Smooth muscle cell (in vitro differentiated cells): ENCODE measurements around the gene PGAM2. TPM values are rescaled to one million over a fixed set of nuclear protein-coding genes. Genes with fewer than 3 reads are reported as not detected.

Source experiments
- DNase-seq: peaks from one replicate; lab custom pipeline; 2025; ENCODE audit not compliant: unreplicated experiment; lab: John Stamatoyannopoulos, UW
- H2AFZ ChIP-seq: fragments of 200-600 bp; sonication (generic); 2 replicates; pipeline ENCODE4 v1.6.0; 2016; ENCODE audit warnings: antibody characterized with exemption, low read depth, mild to moderate bottlenecking
- H3F3A ChIP-seq: fragments of 200-600 bp; sonication (generic); 2 replicates; pipeline ENCODE4 v1.6.0; 2017; ENCODE audit warnings: antibody characterized with exemption, low read depth
- H3K27ac ChIP-seq: fragments of 200-600 bp; sonication (generic); 2 replicates; pipeline ENCODE4 v1.5.1; 2016; ENCODE audit warnings: low read depth, mild to moderate bottlenecking
- H3K27me3 ChIP-seq: fragments of 200-600 bp; sonication (generic); 2 replicates; pipeline ENCODE4 v1.6.1; 2016; ENCODE audit warnings: low read depth, mild to moderate bottlenecking
- H3K36me3 ChIP-seq: fragments of 200-600 bp; sonication (generic); 2 replicates; pipeline ENCODE4 v1.5.1; 2016; ENCODE audit warnings: low read depth
- H3K4me1 ChIP-seq: fragments of 200-600 bp; sonication (generic); 2 replicates; pipeline ENCODE4 v1.5.1; 2016; ENCODE audit warnings: low read depth
- H3K4me2 ChIP-seq: fragments of 200-600 bp; sonication (generic); 2 replicates; pipeline ENCODE4 v1.6.0; 2016; ENCODE audit warnings: mild to moderate bottlenecking
- H3K4me3 ChIP-seq: fragments of 200-600 bp; sonication (generic); 2 replicates; pipeline ENCODE4 v1.5.1; 2016; ENCODE audit warnings: mild to moderate bottlenecking
- H3K79me2 ChIP-seq: fragments of 200-600 bp; sonication (generic); 2 replicates; pipeline ENCODE4 v1.6.0; 2016; ENCODE audit warnings: low read depth, mild to moderate bottlenecking
- H3K9ac ChIP-seq: fragments of 200-600 bp; sonication (generic); 2 replicates; pipeline ENCODE4 v1.6.0; 2016; ENCODE audit warnings: low read depth
- H3K9me3 ChIP-seq: fragments of 200-600 bp; sonication (generic); replicated peaks from 2 replicates; pipeline ENCODE4 v1.5.1; 2016; ENCODE audit warnings: low read depth
- H4K20me1 ChIP-seq: fragments of 200-600 bp; sonication (generic); 2 replicates; pipeline ENCODE4 v1.6.0; 2016; ENCODE audit warnings: low read depth
- CTCF ChIP-seq: fragments of 200-600 bp; sonication (generic); IDR thresholded peaks from 2 replicates; pipeline ENCODE4 v1.5.1; 2017; ENCODE audit warnings: borderline replicate concordance, mild to moderate bottlenecking, antibody characterized with exemption; ENCODE audit not compliant: insufficient read depth, poor library complexity, severe bottlenecking
- WGBS: methylation state at CpG from one replicate; pipeline ENCODE4 v1.1.7; 2016; ENCODE audit warnings: low lambda C conversion rate; 5-methylcytosine and 5-hydroxymethylcytosine counted together
- polyA plus RNA-seq: library from polyadenylated mRNA; unstranded; fragments of >200 nt; fragmentation: Nextera tagmentation; extraction: Ambion mirVana; gene quantifications from 2 replicates; pipeline ENCODE4 v1.2.1, GENCODE V29; 2016
- total RNA-seq: library from RNA; depleted of rRNA; stranded (reverse); fragments of >200 nt; gene quantifications from 2 replicates; pipeline ENCODE4 v1.2.3, GENCODE V29; 2014

PGAM2 gene
- total and polyA plus RNA-seq, 2 experiments from 2014 or later = not detected

GRCh38 chr7:44050915-44051560, 14.3 kb downstream of the PGAM2 start:
- WGBS = 97% methylated on average over 8 of the region's 8 CpGs
- Histone ChIP-seq H3K36me3 (peaks cover 6% of the 10 kb centered on the region), H4K20me1 (peaks cover 81% of the 10 kb centered on the region), H3K27ac (no peak overlapping the region), H3K4me2 (no peak overlapping the region), H3K9me3 (no peaks in the 10 kb centered on the region), H3K79me2 (peaks cover 51% of the 10 kb centered on the region), H3F3A (no peaks in the 10 kb centered on the region), H3K27me3 (no peaks in the 10 kb centered on the region), H3K4me1 (no peaks in the 10 kb centered on the region), H3K9ac (no peak overlapping the region), H3K4me3 (no peak overlapping the region), H2AFZ (no peak overlapping the region)
- DNase-seq = no peak
- TF ChIP-seq CTCF = no peak

- WGBS = 99% methylated on average over 14 of the region's 14 CpGs
Measured at GRCh38 chr7:44050121-44050914, 15.0 kb downstream of the PGAM2 start.

GRCh38 chr7:44048031-44048795, 17.2 kb downstream of the PGAM2 start:
- Histone ChIP-seq H3K4me3 (no peak overlapping the region), H3F3A (no peaks in the 10 kb centered on the region), H2AFZ (no peak overlapping the region), H3K27me3 (no peaks in the 10 kb centered on the region), H3K9ac (no peak overlapping the region), H3K4me2 (no peak overlapping the region), H3K36me3 (no peaks in the 10 kb centered on the region), H3K9me3 (no peaks in the 10 kb centered on the region), H4K20me1 (peaks cover 66% of the 10 kb centered on the region), H3K79me2 (peaks cover 61% of the 10 kb centered on the region), H3K27ac (no peak overlapping the region), H3K4me1 (peaks cover 6% of the 10 kb centered on the region)
- no peak for DNase-seq
- no peak for TF ChIP-seq CTCF
- 95% methylated on average over 7 of the region's 7 CpGs for WGBS

More at GRCh38 chr7:44050121-44050914, 15.0 kb downstream of the PGAM2 start:
- TF ChIP-seq CTCF = no peak
- Histone ChIP-seq H3K27me3 (no peaks in the 10 kb centered on the region), H3K79me2 (peaks cover 55% of the 10 kb centered on the region), H3K36me3 (no peaks in the 10 kb centered on the region), H3K27ac (no peak overlapping the region), H3K9ac (no peak overlapping the region), H2AFZ (no peak overlapping the region), H4K20me1 (peaks cover 74% of the 10 kb centered on the region), H3K4me3 (no peak overlapping the region), H3K4me2 (no peak overlapping the region), H3F3A (no peaks in the 10 kb centered on the region), H3K4me1 (no peaks in the 10 kb centered on the region), H3K9me3 (no peaks in the 10 kb centered on the region)
- no peak for DNase-seq
